Astrocyte (in vitro differentiated cells and primary cell): ENCODE results near the gene VAV2. TPM values are rescaled to one million over a fixed set of nuclear protein-coding genes. Genes with fewer than 3 reads are reported as not detected.

Experiments
- DNase-seq: peaks from one replicate; pipeline ENCODE4 v3.0.0-alpha.2; 2010; ENCODE audit warnings: low read depth
- FAIRE-seq: peaks from 2 replicates; lab custom pipeline; 2011; peaks lifted over from hg19 to GRCh38; lab: Jason Lieb, UNC
- H2AFZ ChIP-seq: 2 replicates; pipeline ENCODE4 v1.6.0; 2012; ENCODE audit warnings: low read depth, low read length, inconsistent platforms
- H3K27ac ChIP-seq: 2 replicates; pipeline ENCODE4 v1.5.1; 2011; ENCODE audit warnings: low read depth, low read length, inconsistent platforms
- H3K27me3 ChIP-seq: 2 replicates; pipeline ENCODE4 v1.6.0; 2011; ENCODE audit warnings: low read length, inconsistent platforms; ENCODE audit not compliant: insufficient read depth
- H3K36me3 ChIP-seq: 2 replicates; pipeline ENCODE4 v1.5.1; 2011; ENCODE audit warnings: low read length, inconsistent platforms; ENCODE audit not compliant: insufficient read depth
- H3K4me1 ChIP-seq: 2 replicates; pipeline ENCODE4 v1.5.1; 2011; ENCODE audit warnings: low read length, inconsistent platforms; ENCODE audit not compliant: insufficient read depth
- H3K4me2 ChIP-seq: 2 replicates; pipeline ENCODE4 v1.6.0; 2012; ENCODE audit warnings: low read length, inconsistent platforms
- H3K4me3 ChIP-seq: 2 replicates; pipeline ENCODE4 v1.5.1; 2011; ENCODE audit warnings: low read depth, mild to moderate bottlenecking, low read length, inconsistent platforms; ENCODE audit not compliant: insufficient read depth
- H3K79me2 ChIP-seq: 2 replicates; pipeline ENCODE4 v1.6.0; 2012; ENCODE audit warnings: mild to moderate bottlenecking, low read length, inconsistent platforms; ENCODE audit not compliant: insufficient read depth
- H3K9ac ChIP-seq: 2 replicates; pipeline ENCODE4 v1.6.0; 2012; ENCODE audit warnings: mild to moderate bottlenecking, low read length, inconsistent platforms
- H3K9me3 ChIP-seq: 2 replicates; pipeline ENCODE4 v1.5.1; 2012; ENCODE audit warnings: low read depth, mild to moderate bottlenecking, low read length, inconsistent platforms; ENCODE audit not compliant: insufficient read depth
- H4K20me1 ChIP-seq: 2 replicates; pipeline ENCODE4 v1.6.0; 2012; ENCODE audit warnings: low read length, inconsistent platforms; ENCODE audit not compliant: insufficient read depth
- H3K27ac Mint-ChIP-seq: one replicate; pipeline ENCODE4 v1.8.0; 2021; ENCODE audit warnings: mild to moderate bottlenecking, mixed read lengths; ENCODE audit not compliant: unreplicated experiment
- H3K27me3 Mint-ChIP-seq: one replicate; pipeline ENCODE4 v1.8.0; 2021; ENCODE audit warnings: low read depth, mixed read lengths; ENCODE audit not compliant: unreplicated experiment
- H3K36me3 Mint-ChIP-seq: one replicate; pipeline ENCODE4 v1.8.0; 2021; ENCODE audit warnings: low read depth, mixed read lengths; ENCODE audit not compliant: unreplicated experiment
- H3K4me1 Mint-ChIP-seq: one replicate; pipeline ENCODE4 v1.8.0; 2021; ENCODE audit warnings: low read depth, mixed read lengths; ENCODE audit not compliant: unreplicated experiment
- H3K4me3 Mint-ChIP-seq: one replicate; pipeline ENCODE4 v1.8.0; 2021; ENCODE audit warnings: mild to moderate bottlenecking, moderate library complexity, mixed read lengths; ENCODE audit not compliant: unreplicated experiment
- H3K9me3 Mint-ChIP-seq: one replicate; pipeline ENCODE4 v1.8.0; 2021; ENCODE audit warnings: mild to moderate bottlenecking, mixed read lengths; ENCODE audit not compliant: unreplicated experiment
- EZH2 ChIP-seq: IDR thresholded peaks from 2 replicates; pipeline ENCODE4 v1.6.1; 2012; ENCODE audit warnings: mild to moderate bottlenecking, low read length, inconsistent platforms; ENCODE audit not compliant: insufficient read depth
- total RNA-seq: library from RNA; stranded (reverse); gene quantifications from 2 replicates; pipeline ENCODE4 v1.2.1, GENCODE V29; 2021
- TF ChIP-seq, protein P1 (sequence below): IDR thresholded peaks from 2 replicates; pipeline ENCODE4 v1.5.1; 2011; ENCODE audit warnings: low read depth, mild to moderate bottlenecking, inconsistent platforms, low read length, moderate library complexity; ENCODE audit not compliant: insufficient read depth

VAV2 gene
- total RNA-seq, 1 donor from 2014 or later: 36.5 TPM

- Mint-ChIP-seq H3K27ac (no peak overlapping the region), H3K4me3 (peak overlapping the region; percentile 68), H3K36me3 (peaks cover 5% of the 10 kb centered on the region), H3K9me3 (no peaks in the 10 kb centered on the region), H3K27me3 (no peaks in the 10 kb centered on the region), H3K4me1 (peaks cover 30% of the 10 kb centered on the region)
- Histone ChIP-seq H3K79me2 (peaks cover 80% of the 10 kb centered on the region), H3K4me2 (no peak overlapping the region), H3K9me3 (no peaks in the 10 kb centered on the region), H3K4me3 (no peak overlapping the region), H3K36me3 (no peaks in the 10 kb centered on the region), H3K4me1 (peaks cover 25% of the 10 kb centered on the region), H2AFZ (no peak overlapping the region), H4K20me1 (peaks cover 86% of the 10 kb centered on the region), H3K27ac (no peak overlapping the region), H3K9ac (no peak overlapping the region), H3K27me3 (no peaks in the 10 kb centered on the region)
- TF ChIP-seq, protein P1, sequence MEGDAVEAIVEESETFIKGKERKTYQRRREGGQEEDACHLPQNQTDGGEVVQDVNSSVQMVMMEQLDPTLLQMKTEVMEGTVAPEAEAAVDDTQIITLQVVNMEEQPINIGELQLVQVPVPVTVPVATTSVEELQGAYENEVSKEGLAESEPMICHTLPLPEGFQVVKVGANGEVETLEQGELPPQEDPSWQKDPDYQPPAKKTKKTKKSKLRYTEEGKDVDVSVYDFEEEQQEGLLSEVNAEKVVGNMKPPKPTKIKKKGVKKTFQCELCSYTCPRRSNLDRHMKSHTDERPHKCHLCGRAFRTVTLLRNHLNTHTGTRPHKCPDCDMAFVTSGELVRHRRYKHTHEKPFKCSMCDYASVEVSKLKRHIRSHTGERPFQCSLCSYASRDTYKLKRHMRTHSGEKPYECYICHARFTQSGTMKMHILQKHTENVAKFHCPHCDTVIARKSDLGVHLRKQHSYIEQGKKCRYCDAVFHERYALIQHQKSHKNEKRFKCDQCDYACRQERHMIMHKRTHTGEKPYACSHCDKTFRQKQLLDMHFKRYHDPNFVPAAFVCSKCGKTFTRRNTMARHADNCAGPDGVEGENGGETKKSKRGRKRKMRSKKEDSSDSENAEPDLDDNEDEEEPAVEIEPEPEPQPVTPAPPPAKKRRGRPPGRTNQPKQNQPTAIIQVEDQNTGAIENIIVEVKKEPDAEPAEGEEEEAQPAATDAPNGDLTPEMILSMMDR: no peak
- TF ChIP-seq EZH2: no peak
- FAIRE-seq (no peak), DNase-seq (no peak)
These were observed 37.1 kb downstream of the VAV2 start for GRCh38 chr9:133954862-133955529.

- no peak overlapping the region for H3K27ac ChIP-seq
- H3K4me1 Mint-ChIP-seq: peaks cover 26% of the 10 kb centered on the region
- DNase-seq (no peak), FAIRE-seq (no peak)
- no peaks in the 10 kb centered on the region for H3K27me3 ChIP-seq
- H3K9ac ChIP-seq: no peak overlapping the region
- no peak overlapping the region for H3K4me2 ChIP-seq
- no peak overlapping the region for H3K4me3 ChIP-seq
- H3K36me3 Mint-ChIP-seq: peaks cover 8% of the 10 kb centered on the region
- peaks cover 86% of the 10 kb centered on the region for H4K20me1 ChIP-seq
- H3K79me2 ChIP-seq: peaks cover 80% of the 10 kb centered on the region
- H3K9me3 Mint-ChIP-seq: no peaks in the 10 kb centered on the region
- no peak for TF ChIP-seq EZH2
- TF ChIP-seq, protein P1: no peak
- H3K27ac Mint-ChIP-seq: no peak overlapping the region
- no peak overlapping the region for H3K4me3 Mint-ChIP-seq
- H2AFZ ChIP-seq: no peak overlapping the region
- no peaks in the 10 kb centered on the region for H3K27me3 Mint-ChIP-seq
- peaks cover 25% of the 10 kb centered on the region for H3K4me1 ChIP-seq
- H3K9me3 ChIP-seq: no peaks in the 10 kb centered on the region
- no peaks in the 10 kb centered on the region for H3K36me3 ChIP-seq
These were observed 38.0 kb downstream of the VAV2 start for GRCh38 chr9:133953976-133954709.

GRCh38 chr9:133953621-133953975 lies 38.5 kb downstream of the VAV2 start:
- H3K27me3 Mint-ChIP-seq: no peaks in the 10 kb centered on the region
- Histone ChIP-seq H3K4me1 (peaks cover 25% of the 10 kb centered on the region), H4K20me1 (peaks cover 86% of the 10 kb centered on the region), H3K4me3 (no peak overlapping the region), H3K4me2 (no peak overlapping the region), H2AFZ (no peak overlapping the region), H3K9ac (no peak overlapping the region), H3K79me2 (peaks cover 80% of the 10 kb centered on the region), H3K36me3 (no peaks in the 10 kb centered on the region), H3K27me3 (no peaks in the 10 kb centered on the region), H3K9me3 (no peaks in the 10 kb centered on the region), H3K27ac (no peak overlapping the region)
- peaks cover 26% of the 10 kb centered on the region for H3K4me1 Mint-ChIP-seq
- FAIRE-seq (no peak), DNase-seq (no peak)
- peaks cover 9% of the 10 kb centered on the region for H3K36me3 Mint-ChIP-seq
- TF ChIP-seq, protein P1: no peak
- TF ChIP-seq EZH2: no peak
- H3K27ac Mint-ChIP-seq: no peak overlapping the region
- H3K9me3 Mint-ChIP-seq: no peaks in the 10 kb centered on the region
- no peak overlapping the region for H3K4me3 Mint-ChIP-seq
